Measurements from ENCODE around the gene MEG3. TPM values are rescaled to one million over a fixed set of nuclear protein-coding genes. Genes with fewer than 3 reads are reported as not detected.

MEG3 gene
- total and polyA plus RNA-seq, 2 of the 8 experiments (the other 6 are each of a cell fraction or from before 2014, with no cell fraction given): 0.17 to 1.1 TPM

DNA sequence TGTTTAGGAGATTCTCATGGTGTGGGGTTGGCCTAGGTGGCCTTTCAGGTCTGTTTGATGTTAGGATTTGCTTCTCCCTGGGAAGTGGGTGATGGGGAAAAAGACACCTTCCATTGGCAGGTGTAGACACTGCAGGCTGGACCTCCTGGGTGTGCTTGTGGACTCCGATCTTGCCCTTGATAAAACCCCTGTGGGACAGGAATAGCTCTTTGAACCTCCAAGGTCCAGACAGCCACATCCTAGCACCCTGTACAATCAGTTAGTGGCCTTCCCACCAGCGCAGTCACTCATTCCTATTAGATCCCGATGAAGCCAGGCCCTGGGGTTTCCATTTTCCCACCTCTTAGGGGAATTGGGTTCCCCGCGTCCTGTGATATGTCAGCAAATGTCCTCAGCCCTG is 28.5 kb downstream of the MEG3 start:
- Histone ChIP-seq H2BK15ac (ENCODE audit: low read length) (no peak overlapping the region), H3K27me3 (replicated peaks in 1 of 4; ENCODE audit: control insufficient read depth in 3 of 4, extremely low read depth in 1 of 4, insufficient read depth in 3 of 4, low read length in 3 of 4) (no peaks in the 10 kb centered on the region), H2BK20ac (ENCODE audit: low read length) (no peak overlapping the region), H3K9me3 (ENCODE audit: insufficient read depth in 2 of 2, low read depth in 1 of 2, low read length in 1 of 2) (no peaks in the 10 kb centered on the region), H3K9ac (replicated peaks in 1 of 4; ENCODE audit: extremely low read depth in 1 of 4, low read depth in 3 of 4, low read length in 3 of 4) (no peak overlapping the region), H2AFZ (ENCODE audit: low read length) (no peak overlapping the region), H3K4me3 (ENCODE audit: extremely low read depth in 1 of 4, insufficient read depth in 2 of 4, low read depth in 3 of 4, low read length in 4 of 4) (no peak overlapping the region), H4K91ac (replicated peaks; ENCODE audit: insufficient read length, low read length) (no peak overlapping the region), H3K79me1 (ENCODE audit: low read depth, low read length) (no peaks in the 10 kb centered on the region), H4K5ac (ENCODE audit: insufficient read length, low read depth, low read length) (no peak overlapping the region), H3K27ac (ENCODE audit: low read depth, low read length) (no peak overlapping the region), H4K8ac (ENCODE audit: extremely low read depth, insufficient read depth, low read length) (no peak overlapping the region), H3K14ac (ENCODE audit: insufficient read length) (no peak overlapping the region), H4K20me1 (replicated peaks in 1 of 2; ENCODE audit: control insufficient read depth in 1 of 2, insufficient read depth in 2 of 2, low read length in 2 of 2) (no peaks in the 10 kb centered on the region), H3K36me3 (ENCODE audit: control insufficient read depth in 2 of 4, insufficient read depth in 4 of 4, low read length in 3 of 4) (no peaks in the 10 kb centered on the region), H3K4me2 (ENCODE audit: insufficient read depth in 1 of 2, low read depth in 2 of 2, low read length in 2 of 2) (no peak overlapping the region), H2BK120ac (replicated peaks; ENCODE audit: low read depth, low read length) (no peak overlapping the region), H3K18ac (ENCODE audit: extremely low read depth, low read length) (no peak overlapping the region), H3K79me2 (ENCODE audit: control insufficient read depth in 1 of 2, insufficient read depth in 2 of 2, low read length in 2 of 2) (no peaks in the 10 kb centered on the region), H3K23ac (ENCODE audit: insufficient read length) (no peak overlapping the region), H3K23me2 (ENCODE audit: low read depth, low read length) (no peaks in the 10 kb centered on the region), H3K4ac (replicated peaks; ENCODE audit: insufficient read length, low read depth, low read length) (no peak overlapping the region), H2AK5ac (ENCODE audit: low read depth, low read length) (no peak overlapping the region), H2BK12ac (ENCODE audit: low read depth, low read length) (no peak overlapping the region), H2BK5ac (ENCODE audit: low read depth, low read length) (no peak overlapping the region), H3K4me1 (replicated peaks in 1 of 4; ENCODE audit: control insufficient read depth in 3 of 4, insufficient read depth in 4 of 4, low read length in 3 of 4) (no peaks in the 10 kb centered on the region), H3K56ac (replicated peaks; ENCODE audit: insufficient read length, low read depth, low read length) (no peak overlapping the region)
- POLR2A ChIA-PET (ENCODE audit: partially characterized antibody): no interaction called here
- 98% methylated on average over 5 of the region's 5 CpGs; no CpG with 5 or more reads in 1 of the 2 experiments for WGBS, 2 experiments (ENCODE audit: extremely low coverage in 1 of 2, insufficient coverage in 1 of 2, insufficient read length in 1 of 2, insufficient replicate concordance in 2 of 2, low coverage in 1 of 2, low lambda C conversion rate in 2 of 2, missing lambda C conversion rate in 1 of 2)
- CTCF ChIA-PET (ENCODE audit: partially characterized antibody): interaction anchor here (0.5 to 9.5 kb wide), 6 partner anchors 10 to 335 kb away, joined by 3 to 70 read pairs (median 6); partner anchors contain the start of gene RTL1
- DNase-seq (ENCODE audit: low read depth in 1 of 2, low spot score in 2 of 2): no peak
- TF ChIP-seq, protein P1, sequence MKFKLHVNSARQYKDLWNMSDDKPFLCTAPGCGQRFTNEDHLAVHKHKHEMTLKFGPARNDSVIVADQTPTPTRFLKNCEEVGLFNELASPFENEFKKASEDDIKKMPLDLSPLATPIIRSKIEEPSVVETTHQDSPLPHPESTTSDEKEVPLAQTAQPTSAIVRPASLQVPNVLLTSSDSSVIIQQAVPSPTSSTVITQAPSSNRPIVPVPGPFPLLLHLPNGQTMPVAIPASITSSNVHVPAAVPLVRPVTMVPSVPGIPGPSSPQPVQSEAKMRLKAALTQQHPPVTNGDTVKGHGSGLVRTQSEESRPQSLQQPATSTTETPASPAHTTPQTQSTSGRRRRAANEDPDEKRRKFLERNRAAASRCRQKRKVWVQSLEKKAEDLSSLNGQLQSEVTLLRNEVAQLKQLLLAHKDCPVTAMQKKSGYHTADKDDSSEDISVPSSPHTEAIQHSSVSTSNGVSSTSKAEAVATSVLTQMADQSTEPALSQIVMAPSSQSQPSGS (IDR thresholded peaks at IDR 0.05; ENCODE audit: low read length): no peak
- TF ChIP-seq BACH1 (IDR thresholded peaks at IDR 0.05; ENCODE audit: low read length) (no peak), MAFK (IDR thresholded peaks at IDR 0.05; ENCODE audit: low read depth, low read length) (no peak), SP2 (IDR thresholded peaks at IDR 0.05; ENCODE audit: low read length) (no peak), RXRA (IDR thresholded peaks at IDR 0.05; ENCODE audit: insufficient read depth, low read depth, low read length) (no peak), CEBPB (IDR thresholded peaks at IDR 0.05; ENCODE audit: low read depth, low read length) (no peak), POLR2AphosphoS5 (IDR thresholded peaks at IDR 0.05; ENCODE audit: low read depth, low read length) (no peak), EP300 (IDR thresholded peaks at IDR 0.05; ENCODE audit: borderline replicate concordance in 1 of 2, low read depth in 2 of 2, low read length in 2 of 2) (no peak), CBX8 (IDR thresholded peaks at IDR 0.05; ENCODE audit: borderline replicate concordance, low read depth, low read length) (no peak), CREB1 (IDR thresholded peaks at IDR 0.05) (no peak), TBP (IDR thresholded peaks at IDR 0.05; ENCODE audit: low read depth, low read length) (no peak)
- TF ChIP-seq, protein P2, sequence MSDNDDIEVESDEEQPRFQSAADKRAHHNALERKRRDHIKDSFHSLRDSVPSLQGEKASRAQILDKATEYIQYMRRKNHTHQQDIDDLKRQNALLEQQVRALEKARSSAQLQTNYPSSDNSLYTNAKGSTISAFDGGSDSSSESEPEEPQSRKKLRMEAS (IDR thresholded peaks at IDR 0.05): no peak
- FAIRE-seq: no peak

Data from H1 (cell line).